ENCODE measurements around the gene NLGN4Y. TPM values are rescaled to one million over a fixed set of nuclear protein-coding genes. Genes with fewer than 3 reads are reported as not detected.

The NLGN4Y gene
- total RNA-seq, 6 experiments from 2014 or later = 6.9 TPM; not detected in 5

- Histone ChIP-seq H3K4me1 (no peaks in the 10 kb centered on the region), H3K4me3 (no peak overlapping the region), H3K9me3 (no peaks in the 10 kb centered on the region), H3K27ac (no peak overlapping the region), H3K36me3 (no peaks in the 10 kb centered on the region), H3K27me3 (no peaks in the 10 kb centered on the region)
- DNase-seq = no peak
- no peak for ATAC-seq
- intact Hi-C loops (cut with DNase I) = no loop called here
- no peak for TF ChIP-seq POLR2A (IDR thresholded peaks at IDR 0.05)
Measured at GRCh38 chrY:14804041-14804440, 279.7 kb downstream of the NLGN4Y start.

- TF ChIP-seq POLR2A (IDR thresholded peaks at IDR 0.05) (no peak), CTCF (IDR thresholded peaks at IDR 0.05) (no peak)
- no peak overlapping the region for H3K27ac ChIP-seq
- H3K4me3 ChIP-seq = no peak overlapping the region
- H3K4me1 ChIP-seq = no peaks in the 10 kb centered on the region
- no peaks in the 10 kb centered on the region for H3K9me3 ChIP-seq
- no peaks in the 10 kb centered on the region for H3K36me3 ChIP-seq
- intact Hi-C loops (cut with DNase I) = no loop called here
- ATAC-seq = no peak
- H3K27me3 ChIP-seq = no peaks in the 10 kb centered on the region
- no peak for DNase-seq
Measured at GRCh38 chrY:14818452-14818851, 294.1 kb downstream of the NLGN4Y start.

- no peak for TF ChIP-seq POLR2A (IDR thresholded peaks at IDR 0.05)
- WGBS (ENCODE audit: insufficient coverage, low coverage, low lambda C conversion rate, missing lambda C conversion rate) = no CpG with 5 or more reads among the region's 2 CpGs
Measured at GRCh38 chrY:14822201-14822600, 297.9 kb downstream of the NLGN4Y start.

GRCh38 chrY:14822906-14823305 lies 298.6 kb downstream of the NLGN4Y start:
- intact Hi-C loops (cut with DNase I) = no loop called here
- WGBS (ENCODE audit: insufficient coverage, low coverage, low lambda C conversion rate, missing lambda C conversion rate) = no CpG with 5 or more reads among the region's 1 CpG
- Histone ChIP-seq H3K36me3 (no peaks in the 10 kb centered on the region), H3K4me3 (no peak overlapping the region), H3K27ac (no peak overlapping the region), H3K9me3 (no peaks in the 10 kb centered on the region), H3K27me3 (no peaks in the 10 kb centered on the region), H3K4me1 (no peaks in the 10 kb centered on the region)
- no peak for DNase-seq
- TF ChIP-seq CTCF (IDR thresholded peaks at IDR 0.05) (no peak), POLR2A (IDR thresholded peaks at IDR 0.05) (no peak)
- ATAC-seq = no peak

More at GRCh38 chrY:14822201-14822600, 297.9 kb downstream of the NLGN4Y start:
- Histone ChIP-seq H3K27me3 (no peaks in the 10 kb centered on the region), H3K9me3 (no peaks in the 10 kb centered on the region), H3K36me3 (no peaks in the 10 kb centered on the region), H3K4me1 (no peaks in the 10 kb centered on the region), H3K4me3 (no peak overlapping the region), H3K27ac (no peak overlapping the region)
- ATAC-seq = no peak
- no peak for DNase-seq
- intact Hi-C loops (cut with DNase I) = no loop called here

GRCh38 chrY:14824583-14824982 lies 300.3 kb downstream of the NLGN4Y start:
- Histone ChIP-seq H3K4me3 (no peak overlapping the region), H3K9me3 (no peaks in the 10 kb centered on the region), H3K27ac (no peak overlapping the region), H3K36me3 (no peaks in the 10 kb centered on the region), H3K4me1 (no peaks in the 10 kb centered on the region), H3K27me3 (no peaks in the 10 kb centered on the region)
- DNase-seq (no peak), ATAC-seq (no peak)
- TF ChIP-seq POLR2A (IDR thresholded peaks at IDR 0.05) = no peak
- no peak for TF ChIP-seq CTCF (IDR thresholded peaks at IDR 0.05)
- intact Hi-C loops (cut with DNase I) = no loop called here
- no CpG with 5 or more reads among the region's 2 CpGs for WGBS (ENCODE audit: insufficient coverage, low coverage, low lambda C conversion rate, missing lambda C conversion rate)

- Histone ChIP-seq H3K36me3 (no peaks in the 10 kb centered on the region), H3K9me3 (no peaks in the 10 kb centered on the region), H3K4me3 (no peak overlapping the region), H3K27ac (no peak overlapping the region), H3K4me1 (no peaks in the 10 kb centered on the region), H3K27me3 (no peaks in the 10 kb centered on the region)
- intact Hi-C loops (cut with DNase I) = no loop called here
- no CpG with 5 or more reads among the region's 2 CpGs for whole genome bisulfite sequencing (ENCODE audit: insufficient coverage, low coverage, low lambda C conversion rate, missing lambda C conversion rate)
- ATAC-seq = no peak
- DNase-seq = no peak
- no peak for TF ChIP-seq POLR2A (IDR thresholded peaks at IDR 0.05)
- no peak for TF ChIP-seq CTCF (IDR thresholded peaks at IDR 0.05)
Measured at GRCh38 chrY:14825728-14826127, 301.4 kb downstream of the NLGN4Y start.
